ENCODE results near the gene MSH5. TPM values are rescaled to one million over a fixed set of nuclear protein-coding genes. Genes with fewer than 3 reads are reported as not detected.

Gene MSH5
- total RNA-seq, 1 experiment from 2014 or later, result 43.1 TPM

- TF ChIP-seq MLX (CRISPR knock-in tag; IDR thresholded peaks at IDR 0.05), result peak; percentile 81; the same call in 1 of the 2 replicates
- TF ChIP-seq TEAD1 (CRISPR knock-in tag; IDR thresholded peaks at IDR 0.05), result no peak
- 0 out of 2 replicates have a peak, but pooled peaks have one; percentile 68 for TF ChIP-seq SMAD3 (CRISPR knock-in tag; IDR thresholded peaks at IDR 0.05; ENCODE audit: borderline replicate concordance)
- TF ChIP-seq ZNF512 (CRISPR knock-in tag; IDR thresholded peaks at IDR 0.05; ENCODE audit: borderline replicate concordance), result no peak
- TF ChIP-seq KAT7 (CRISPR knock-in tag; IDR thresholded peaks at IDR 0.05; ENCODE audit: borderline replicate concordance), result no peak
- peak; percentile 88 for TF ChIP-seq MAX (CRISPR knock-in tag; IDR thresholded peaks at IDR 0.05)
- no peak for TF ChIP-seq ELF4 (CRISPR knock-in tag; IDR thresholded peaks at IDR 0.05; ENCODE audit: low read depth)
- peak; percentile 88 for TF ChIP-seq ZNF232 (CRISPR knock-in tag; IDR thresholded peaks at IDR 0.05)
- no peak for TF ChIP-seq ZNF281 (CRISPR knock-in tag; IDR thresholded peaks at IDR 0.05)
- no peak for TF ChIP-seq AFF4 (CRISPR knock-in tag; IDR thresholded peaks at IDR 0.05; ENCODE audit: borderline replicate concordance)
- TF ChIP-seq TP53 (CRISPR knock-in tag; IDR thresholded peaks at IDR 0.05), result no peak
- no peak for TF ChIP-seq ZNF121 (CRISPR knock-in tag; IDR thresholded peaks at IDR 0.05)
- TF ChIP-seq RORB (CRISPR knock-in tag; IDR thresholded peaks at IDR 0.05), result 0 out of 2 replicates have a peak, but pooled peaks have one; percentile 81
- no peak for TF ChIP-seq SMAD4 (CRISPR knock-in tag; IDR thresholded peaks at IDR 0.05)
- peak; percentile 90 for TF ChIP-seq ERG (CRISPR knock-in tag; IDR thresholded peaks at IDR 0.05)
- no peak for TF ChIP-seq CREB1 (CRISPR knock-in tag; IDR thresholded peaks at IDR 0.05)
- no peak for TF ChIP-seq ZMAT4 (CRISPR knock-in tag; IDR thresholded peaks at IDR 0.05)
- TF ChIP-seq PREB (CRISPR knock-in tag; IDR thresholded peaks at IDR 0.05; ENCODE audit: borderline replicate concordance), result no peak
- TF ChIP-seq CREM (CRISPR knock-in tag; IDR thresholded peaks at IDR 0.05), result peak; percentile 87
- TF ChIP-seq ZNF423 (CRISPR knock-in tag; IDR thresholded peaks at IDR 0.05), result no peak; the same call in 1 of the 2 replicates
- TF ChIP-seq GTF2I (CRISPR knock-in tag; conservative IDR thresholded peaks at IDR 0.05), result no peak
- TF ChIP-seq IRF2 (CRISPR knock-in tag; IDR thresholded peaks at IDR 0.05; ENCODE audit: borderline replicate concordance, low read depth), result no peak
- TF ChIP-seq NR3C1 (CRISPR knock-in tag; conservative IDR thresholded peaks at IDR 0.05; ENCODE audit: low read depth), result no peak
- no peak for TF ChIP-seq JUN (CRISPR knock-in tag; IDR thresholded peaks at IDR 0.05)
- peak; percentile 81 for TF ChIP-seq SP1 (CRISPR knock-in tag; conservative IDR thresholded peaks at IDR 0.05)
These were observed 56.0 kb downstream of the MSH5 start, which contains the start of gene VARS1 (continued) for GRCh38 chr6:31795616-31796298.

All from WTC11 (cell line).